Neuronal stem cell (in vitro differentiated cells): ENCODE measurements around the gene GYPE.
"Not testable (repeated sequence)": the region's sequence is repeated elsewhere in the genome, so short reads cannot be mapped to it uniquely, and the experiment has no call there.

Experiments
- DNase-seq: peaks from one replicate; pipeline ENCODE4 v3.0.0-alpha.2; 2013; ENCODE audit warnings: low spot score
- H2AFZ ChIP-seq: one replicate; pipeline ENCODE4 v1.6.1; 2013; ENCODE audit warnings: mild to moderate bottlenecking, low read length, inconsistent platforms
- H2AK5ac ChIP-seq: 2 replicates; pipeline ENCODE4 v1.6.1; 2013; ENCODE audit warnings: low read depth, mild to moderate bottlenecking, inconsistent platforms, low read length, moderate library complexity, mixed read lengths
- H2BK120ac ChIP-seq: 2 replicates; pipeline ENCODE4 v1.6.1; 2013; ENCODE audit warnings: low read depth, mild to moderate bottlenecking, inconsistent platforms, low read length, moderate library complexity, mixed read lengths
- H2BK12ac ChIP-seq: one replicate; pipeline ENCODE4 v1.6.1; 2013; ENCODE audit warnings: low read length, inconsistent platforms
- H2BK15ac ChIP-seq: 2 replicates; pipeline ENCODE4 v1.6.1; 2013; ENCODE audit warnings: mild to moderate bottlenecking, low read length, inconsistent platforms, mixed read lengths
- H2BK5ac ChIP-seq: one replicate; pipeline ENCODE4 v1.6.1; 2013; ENCODE audit warnings: inconsistent platforms, mild to moderate bottlenecking, low read length, moderate library complexity
- H3K14ac ChIP-seq: one replicate; pipeline ENCODE4 v1.6.1; 2013; ENCODE audit warnings: low read length, inconsistent platforms
- H3K18ac ChIP-seq: 2 replicates; pipeline ENCODE4 v1.6.1; 2013; ENCODE audit warnings: low read length, inconsistent platforms
- H3K23ac ChIP-seq: 2 replicates; pipeline ENCODE4 v1.6.1; 2013; ENCODE audit warnings: low read depth, mild to moderate bottlenecking, mixed read lengths, low read length, inconsistent platforms; ENCODE audit not compliant: poor library complexity
- H3K27ac ChIP-seq: replicated peaks from 3 replicates; pipeline ENCODE4 v1.5.1; 2013; ENCODE audit warnings: low read length, inconsistent platforms
- H3K27me3 ChIP-seq, 3 experiments: 2 replicates each; pipeline ENCODE4 v1.6.1; 2013; ENCODE audit warnings: low read length in 3 of 3, mild to moderate bottlenecking in 2 of 3, inconsistent platforms in 1 of 3, low read depth in 1 of 3, mixed read lengths in 1 of 3, moderate library complexity in 1 of 3; ENCODE audit not compliant: control insufficient read depth in 3 of 3, insufficient read depth in 3 of 3
- H3K36me3 ChIP-seq, 2 donors: replicated peaks in 1 of 2; 2 replicates each; pipeline ENCODE4 v1.6.1; 2013; ENCODE audit warnings: low read length in 2 of 2; ENCODE audit not compliant: control insufficient read depth in 2 of 2, insufficient read depth in 2 of 2
- H3K4ac ChIP-seq: 2 replicates; pipeline ENCODE4 v1.6.1; 2013; ENCODE audit warnings: inconsistent platforms, mild to moderate bottlenecking, low read length, moderate library complexity
- H3K4me1 ChIP-seq, 2 donors: 1 replicate in 1 of 2; 2 replicates in 1 of 2; pipeline ENCODE4 v1.6.1; 2013; ENCODE audit warnings: low read length in 2 of 2, low read depth in 1 of 2; ENCODE audit not compliant: control insufficient read depth in 2 of 2, insufficient read depth in 1 of 2
- H3K4me2 ChIP-seq: one replicate; pipeline ENCODE4 v1.6.1; 2013; ENCODE audit warnings: mild to moderate bottlenecking, low read length, inconsistent platforms; ENCODE audit not compliant: insufficient read depth, poor library complexity, severe bottlenecking
- H3K4me3 ChIP-seq, 2 donors: 2 replicates each; pipeline ENCODE4 v1.5.1; 2013; ENCODE audit warnings: low read length in 2 of 2, mild to moderate bottlenecking in 2 of 2, inconsistent platforms in 1 of 2, moderate library complexity in 1 of 2
- H3K79me1 ChIP-seq: one replicate; pipeline ENCODE4 v1.6.1; 2013; ENCODE audit warnings: low read depth, mild to moderate bottlenecking, inconsistent platforms, low read length, moderate library complexity
- H3K9ac ChIP-seq: one replicate; pipeline ENCODE4 v1.6.1; 2013; ENCODE audit warnings: mild to moderate bottlenecking, low read depth, low read length, inconsistent platforms; ENCODE audit not compliant: poor library complexity
- H3K9me3 ChIP-seq, 2 donors: replicated peaks in 1 of 2; 2 replicates each; pipeline versions ENCODE3 to v1.6.1; 2013; ENCODE audit warnings: low read length in 2 of 2, mild to moderate bottlenecking in 2 of 2, inconsistent platforms in 1 of 2, low read depth in 1 of 2, mixed read lengths in 1 of 2, moderate library complexity in 1 of 2; ENCODE audit not compliant: control insufficient read depth in 2 of 2, insufficient read depth in 1 of 2
- H4K8ac ChIP-seq: one replicate; pipeline ENCODE4 v1.6.1; 2013; ENCODE audit warnings: low read depth, mild to moderate bottlenecking, inconsistent platforms, low read length, moderate library complexity
- H4K91ac ChIP-seq: one replicate; pipeline ENCODE4 v1.6.1; 2013; ENCODE audit warnings: low read length, low read depth, mild to moderate bottlenecking, inconsistent platforms; ENCODE audit not compliant: poor library complexity
- WGBS, 2 donors: extraction: QIAGEN DNeasy Blood & Tissue Kit; methylation state at CpG; one replicate each; pipeline ENCODE4 v1.1.7; 2013; ENCODE audit warnings: missing lambda C conversion rate in 2 of 2, mixed read lengths in 1 of 2; ENCODE audit not compliant: insufficient read length in 2 of 2, insufficient replicate concordance in 1 of 2; ENCODE audit errors: extremely low coverage in 2 of 2; 5-methylcytosine and 5-hydroxymethylcytosine counted together

GYPE gene

DNA sequence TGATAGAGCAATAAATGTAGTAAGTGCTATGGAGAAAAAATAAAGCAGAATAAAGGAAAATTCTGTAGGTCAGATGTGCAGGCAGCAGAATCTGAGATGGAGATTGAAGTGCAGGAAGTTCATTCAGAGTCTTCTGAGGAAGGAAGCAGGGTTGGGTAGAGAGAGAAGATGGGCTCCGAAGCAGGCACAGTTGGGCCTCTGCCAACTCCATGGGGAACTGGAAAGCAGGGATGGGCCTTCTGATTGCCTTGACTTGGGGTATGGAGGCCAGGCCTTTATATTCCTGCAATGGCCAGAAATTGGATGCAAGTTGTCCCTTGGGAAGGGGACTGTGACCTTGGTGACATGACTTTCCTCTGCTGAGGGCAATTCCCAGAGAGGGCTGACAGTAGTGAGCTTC lies 42.6 kb downstream of the GYPE start:
- WGBS, 2 donors = no CpG with 5 or more reads among the region's 1 CpG

DNA sequence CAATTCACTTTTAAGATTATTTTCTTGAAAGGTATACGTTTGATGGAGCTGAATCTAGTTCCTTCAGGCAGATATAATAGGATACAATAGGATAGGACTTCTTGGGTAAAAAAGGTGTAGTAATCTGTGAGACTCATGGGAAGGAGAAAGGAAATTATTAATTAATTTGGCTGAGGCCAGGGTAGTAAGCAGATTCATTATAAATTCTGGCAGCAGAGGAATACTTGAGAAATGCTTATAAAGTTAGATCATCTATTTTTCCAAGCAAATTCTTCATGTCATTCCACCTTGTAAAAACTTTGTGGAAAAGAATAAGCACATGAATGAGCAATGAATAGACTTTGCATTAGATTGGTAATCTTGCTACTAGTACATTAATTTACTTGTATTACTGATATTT lies 46.9 kb downstream of the GYPE start:
- no peak for DNase-seq
- H3K14ac ChIP-seq = no peak overlapping the region
- no peak overlapping the region for H3K27ac ChIP-seq
- no peak overlapping the region for H2BK120ac ChIP-seq
- H3K4me1 ChIP-seq = no peaks in the 10 kb centered on the region
- H3K9me3 ChIP-seq = no peaks in the 10 kb centered on the region
- no peak overlapping the region for H3K4ac ChIP-seq
- no peak overlapping the region for H4K91ac ChIP-seq
- H3K4me3 ChIP-seq = no peak overlapping the region
- H4K8ac ChIP-seq = no peak overlapping the region
- H3K79me1 ChIP-seq = no peaks in the 10 kb centered on the region
- no peak overlapping the region for H2AK5ac ChIP-seq
- no peak overlapping the region for H3K9ac ChIP-seq
- no peaks in the 10 kb centered on the region for H3K27me3 ChIP-seq
- H2AFZ ChIP-seq = no peak overlapping the region
- H3K4me2 ChIP-seq = no peak overlapping the region
- H2BK12ac ChIP-seq = no peak overlapping the region
- H3K23ac ChIP-seq = no peak overlapping the region
- no peaks in the 10 kb centered on the region for H3K36me3 ChIP-seq
- no CpG with 5 or more reads among the region's 1 CpG for WGBS, 2 donors
- H2BK15ac ChIP-seq = no peak overlapping the region
- H3K18ac ChIP-seq = no peak overlapping the region
- H2BK5ac ChIP-seq = no peak overlapping the region

More for the DNA sequence above, 42.6 kb downstream of the GYPE start:
- H3K18ac ChIP-seq, H4K91ac ChIP-seq, H3K36me3 ChIP-seq, H3K4me2 ChIP-seq, H3K27me3 ChIP-seq, H2BK12ac ChIP-seq, H2AK5ac ChIP-seq, H3K4me1 ChIP-seq, H3K4ac ChIP-seq, H3K27ac ChIP-seq, H2BK5ac ChIP-seq, H3K4me3 ChIP-seq, H3K9me3 ChIP-seq, H3K79me1 ChIP-seq, H2AFZ ChIP-seq, H3K23ac ChIP-seq, H4K8ac ChIP-seq, H3K14ac ChIP-seq, DNase-seq, H3K9ac ChIP-seq, H2BK15ac ChIP-seq, H2BK120ac ChIP-seq: not testable (repeated sequence)

DNA sequence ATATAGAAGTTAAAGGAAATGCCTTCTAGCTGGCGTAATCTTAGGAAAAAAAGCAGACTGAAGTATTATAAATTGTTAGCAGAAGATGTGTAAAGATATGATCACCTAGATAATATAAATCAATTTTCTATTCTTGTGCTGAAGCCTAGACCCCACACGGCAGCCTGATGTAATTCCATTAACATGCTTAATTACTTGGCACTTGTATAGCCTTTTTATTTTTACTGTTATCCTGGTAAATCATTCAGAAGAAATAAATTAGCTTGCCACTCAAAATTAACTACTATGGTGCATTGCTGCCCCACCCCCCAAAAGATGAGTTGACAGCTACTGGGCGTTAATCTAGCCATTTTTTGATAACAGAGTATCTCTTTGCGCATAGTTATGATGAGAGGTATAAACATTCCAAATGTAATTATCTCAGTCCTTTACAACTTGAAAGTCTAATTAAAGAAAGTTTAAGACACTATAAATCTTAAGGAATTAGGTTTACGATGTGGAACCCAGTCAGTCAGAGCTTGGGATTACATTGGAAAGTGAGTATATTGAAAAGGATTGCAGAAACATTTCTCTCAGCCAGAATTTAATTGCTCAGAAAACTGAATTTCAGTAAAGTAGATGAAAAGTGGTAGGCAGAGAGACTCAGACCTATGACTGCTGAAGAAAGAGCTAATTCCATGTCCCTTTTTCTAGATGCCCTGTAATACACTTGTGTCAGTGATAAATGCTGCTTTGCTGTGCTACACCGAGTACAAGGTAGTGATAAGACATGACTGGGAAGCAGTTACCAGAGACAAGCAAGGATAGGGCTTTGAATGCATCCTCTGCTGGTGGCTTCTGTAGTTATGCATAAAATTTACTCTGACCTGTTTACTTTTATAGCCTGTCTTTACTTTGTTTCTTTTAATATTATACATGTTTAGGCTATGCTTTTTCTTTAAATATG lies 47.7 kb downstream of the GYPE start:
- not testable (repeated sequence) for H3K36me3 ChIP-seq, H3K79me1 ChIP-seq, H3K9me3 ChIP-seq, H2AK5ac ChIP-seq, H3K4me2 ChIP-seq, H3K23ac ChIP-seq, H2BK5ac ChIP-seq, H3K4ac ChIP-seq, H2AFZ ChIP-seq, H2BK15ac ChIP-seq, H3K9ac ChIP-seq, H3K4me1 ChIP-seq, H3K14ac ChIP-seq, H3K27me3 ChIP-seq, H4K8ac ChIP-seq, H3K27ac ChIP-seq, H2BK12ac ChIP-seq, H4K91ac ChIP-seq, H3K4me3 ChIP-seq, H3K18ac ChIP-seq, H2BK120ac ChIP-seq, DNase-seq
- no CpG with 5 or more reads among the region's 6 CpGs for WGBS, 2 donors

DNA sequence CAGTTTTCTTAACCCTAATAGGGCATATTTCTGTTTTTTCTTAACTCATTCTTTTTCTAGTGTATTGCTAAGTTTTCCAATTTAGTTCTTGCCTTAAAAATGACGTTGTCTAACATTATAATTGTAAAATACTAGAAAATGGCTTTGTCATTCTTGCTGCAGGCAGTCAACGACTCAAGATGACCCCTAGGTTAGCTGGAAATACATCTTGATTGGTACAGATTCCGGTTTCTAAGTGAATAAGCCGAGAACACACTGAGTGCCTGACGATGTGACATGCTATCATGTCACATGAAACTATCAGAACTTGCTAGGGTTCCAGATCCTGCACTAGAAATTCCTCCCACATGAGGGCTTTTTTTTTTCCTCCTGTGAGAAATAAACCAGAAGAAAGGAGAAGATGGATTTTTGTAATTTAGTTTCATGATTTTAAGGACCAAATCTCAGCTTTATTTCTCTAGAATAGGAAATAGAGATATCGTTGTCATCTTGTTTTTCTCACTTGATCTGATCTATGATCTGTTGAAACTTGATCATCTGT lies 49.3 kb downstream of the GYPE start:
- H3K9me3 ChIP-seq = not testable (repeated sequence)
- no CpG with 5 or more reads among the region's 6 CpGs for WGBS, 2 donors

More for the DNA sequence above, 49.3 kb downstream of the GYPE start:
- H4K8ac ChIP-seq, H3K79me1 ChIP-seq, H2AFZ ChIP-seq, H3K9ac ChIP-seq, H3K4ac ChIP-seq, H3K4me2 ChIP-seq, H3K27ac ChIP-seq, H3K18ac ChIP-seq, H4K91ac ChIP-seq, H2AK5ac ChIP-seq, H3K36me3 ChIP-seq, H2BK120ac ChIP-seq, H3K27me3 ChIP-seq, H3K14ac ChIP-seq, H3K23ac ChIP-seq, DNase-seq, H2BK5ac ChIP-seq, H2BK12ac ChIP-seq, H3K4me1 ChIP-seq, H2BK15ac ChIP-seq, H3K4me3 ChIP-seq: not testable (repeated sequence)
